LHCN-M2 (cell line): ENCODE measurements around the gene CDK18. TPM values are rescaled to one million over a fixed set of nuclear protein-coding genes. Genes with fewer than 3 reads are reported as not detected.

Source experiments
- DNase-seq: peaks from one replicate; pipeline ENCODE4 v3.0.0-alpha.2; 2012; ENCODE audit warnings: low read depth
- total RNA-seq: library from RNA; depleted of rRNA; stranded (reverse); fragments of >200 nt; gene quantifications from 2 replicates; pipeline ENCODE4 v1.2.3, GENCODE V29; 2014

CDK18 gene
- total RNA-seq, 1 experiment from 2014 or later, result 0.34 TPM

DNA sequence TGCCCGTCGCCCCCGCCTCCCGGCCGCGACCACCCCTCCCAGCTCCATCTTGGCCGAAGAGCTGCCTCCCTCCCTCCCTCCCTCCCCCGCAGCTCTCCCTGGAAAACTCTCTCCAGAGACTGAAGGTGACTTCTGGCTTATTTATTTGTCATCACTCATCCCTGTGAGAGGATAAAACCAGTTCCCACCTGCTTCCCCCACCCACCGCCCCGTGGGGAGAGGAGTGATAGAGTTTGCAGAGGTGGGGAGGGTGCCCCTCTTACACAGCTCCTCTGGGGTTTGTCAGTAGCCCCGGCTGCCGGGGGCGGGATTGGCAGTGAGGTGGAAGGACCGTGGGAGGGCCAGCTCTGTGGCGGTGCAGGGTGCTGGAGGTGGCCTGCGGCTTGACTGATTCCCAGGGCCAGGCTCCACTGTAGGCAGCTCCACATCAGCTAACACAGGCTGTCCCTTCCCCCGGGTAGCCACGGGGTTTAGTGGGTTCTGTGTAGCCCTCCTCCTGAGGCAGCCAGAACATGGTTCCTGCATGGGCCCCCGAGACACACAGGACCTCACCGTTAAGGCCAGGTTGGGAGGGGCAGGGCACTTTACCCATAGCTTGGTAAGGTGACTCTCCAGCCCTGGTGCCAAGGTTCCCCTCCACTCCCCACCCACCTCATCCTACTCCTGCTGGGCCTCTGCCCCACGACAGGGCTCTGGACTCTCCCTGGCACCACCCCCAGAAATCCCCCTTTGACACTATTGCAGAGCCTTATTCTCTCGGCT, 65.1 kb downstream of the CDK18 start:
- no peak for DNase-seq

DNA sequence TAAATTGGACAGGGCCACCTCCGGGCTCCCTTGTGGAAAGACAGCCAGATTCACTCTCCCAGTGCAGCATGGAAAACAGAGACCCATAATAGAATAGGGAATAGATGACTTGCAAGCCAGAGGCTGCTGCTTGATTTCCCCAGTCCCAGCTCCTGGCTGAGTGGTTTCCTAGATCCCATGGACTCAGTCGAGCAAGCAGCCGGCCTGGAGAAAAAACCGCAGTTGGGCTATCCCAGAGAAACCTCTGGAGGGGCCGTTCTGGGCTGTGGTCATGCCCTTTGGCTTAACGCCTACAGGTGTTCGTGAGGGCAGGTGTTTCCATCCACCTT, 65.7 kb downstream of the CDK18 start:
- DNase-seq, result no peak

DNA sequence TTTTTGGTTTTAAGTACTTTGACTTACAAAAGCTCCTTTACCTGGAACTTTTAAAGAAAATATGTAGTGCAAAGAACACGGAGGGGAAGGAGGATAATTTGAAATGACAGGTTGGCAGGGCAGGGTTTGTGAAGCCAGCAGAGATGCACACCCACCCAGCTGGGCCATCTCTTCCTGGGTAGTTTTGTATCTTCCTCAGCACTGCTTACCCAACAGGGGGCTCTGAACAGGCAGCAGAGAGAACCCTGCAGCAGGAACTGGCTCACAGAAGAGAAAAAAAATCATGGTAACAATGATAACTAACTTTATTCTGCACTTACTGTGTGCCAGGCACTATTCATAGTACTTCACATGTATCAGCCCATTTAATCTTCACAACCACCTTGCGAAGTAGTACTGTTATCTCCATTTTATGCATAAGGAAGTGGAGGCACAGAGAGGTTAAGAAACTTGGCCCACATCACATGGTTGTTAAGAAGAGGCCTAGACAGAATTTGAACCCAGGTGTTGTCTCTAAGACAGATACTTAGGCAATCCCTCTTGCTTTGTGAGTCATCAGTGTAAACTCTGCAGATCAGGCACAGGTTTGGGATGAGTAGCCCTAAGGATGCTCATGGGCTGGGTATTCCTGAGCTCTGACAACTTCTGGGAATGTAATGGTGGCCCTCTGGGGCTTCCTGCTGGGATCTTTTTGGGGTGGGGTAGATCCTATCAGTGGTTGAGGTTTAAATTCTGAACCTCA, 66.5 kb downstream of the CDK18 start:
- no peak for DNase-seq

DNA sequence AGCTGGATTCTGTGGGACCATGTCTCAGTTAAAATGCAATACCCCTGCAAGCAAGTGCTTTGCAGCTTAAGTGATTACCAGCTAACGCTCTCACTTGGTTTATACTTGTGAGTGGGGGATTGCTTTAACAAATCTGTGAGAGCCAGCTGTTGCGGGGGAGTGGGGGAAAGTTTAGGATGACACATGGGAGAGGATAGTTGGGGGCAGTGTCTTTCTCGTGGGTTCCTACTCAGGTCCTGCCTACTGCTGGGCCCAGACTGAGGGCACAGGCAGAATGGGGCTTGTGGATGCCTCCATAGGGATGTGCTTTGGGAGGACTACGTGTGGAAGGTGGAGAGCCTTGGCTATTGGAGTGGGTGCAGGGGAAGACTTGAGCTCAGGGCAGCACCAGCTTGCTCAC, 67.3 kb downstream of the CDK18 start:
- no peak for DNase-seq

DNA sequence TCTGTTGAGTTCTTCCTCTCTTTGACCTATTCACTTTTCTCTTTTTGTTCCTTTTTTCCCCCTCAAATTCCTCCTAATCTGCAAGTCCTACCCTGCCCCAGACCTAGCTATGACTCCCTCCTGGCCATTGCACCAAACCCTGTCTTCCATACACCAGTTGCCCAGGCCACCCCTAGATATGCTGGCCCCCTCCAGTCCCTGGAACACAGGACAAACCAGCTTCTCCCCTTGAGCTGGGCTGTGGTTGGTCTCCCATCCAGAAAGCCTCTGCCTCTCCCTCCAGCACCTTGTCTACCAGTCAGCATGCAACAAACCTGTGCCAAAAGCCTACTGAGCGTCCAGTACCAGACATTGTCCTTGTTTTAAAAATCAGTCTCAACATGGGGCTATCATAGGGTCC, 68.0 kb downstream of the CDK18 start:
- DNase-seq, result no peak

DNA sequence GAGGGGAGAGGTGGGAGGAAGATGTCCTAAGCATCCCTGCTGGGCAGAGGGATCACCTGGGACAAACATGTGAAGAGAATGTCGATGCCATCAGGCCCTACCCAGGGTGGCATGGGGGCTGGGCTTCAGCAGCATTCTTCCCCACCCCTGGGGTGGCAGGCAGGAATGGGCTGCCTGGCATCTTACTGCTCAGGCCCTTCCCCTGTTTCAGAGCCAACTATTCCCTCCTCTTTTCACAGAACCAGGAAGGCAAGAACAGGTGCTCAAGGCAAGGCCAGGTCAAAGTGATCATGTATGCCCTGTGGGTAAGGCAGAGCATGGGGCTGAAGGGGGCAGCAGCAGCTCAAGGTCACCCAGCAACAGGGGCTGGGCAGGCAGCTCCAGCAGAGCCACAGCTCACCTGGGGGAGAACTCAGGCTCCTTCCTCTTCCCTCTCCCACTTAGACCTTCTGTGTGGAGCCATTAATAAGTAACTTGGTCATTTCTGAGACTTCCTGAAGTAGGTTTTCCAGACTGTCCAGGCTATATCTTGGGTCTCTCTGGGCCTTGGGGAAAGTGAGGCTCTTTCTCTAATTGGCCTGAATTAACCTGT, 70.9 kb downstream of the CDK18 start:
- DNase-seq, result no peak

DNA sequence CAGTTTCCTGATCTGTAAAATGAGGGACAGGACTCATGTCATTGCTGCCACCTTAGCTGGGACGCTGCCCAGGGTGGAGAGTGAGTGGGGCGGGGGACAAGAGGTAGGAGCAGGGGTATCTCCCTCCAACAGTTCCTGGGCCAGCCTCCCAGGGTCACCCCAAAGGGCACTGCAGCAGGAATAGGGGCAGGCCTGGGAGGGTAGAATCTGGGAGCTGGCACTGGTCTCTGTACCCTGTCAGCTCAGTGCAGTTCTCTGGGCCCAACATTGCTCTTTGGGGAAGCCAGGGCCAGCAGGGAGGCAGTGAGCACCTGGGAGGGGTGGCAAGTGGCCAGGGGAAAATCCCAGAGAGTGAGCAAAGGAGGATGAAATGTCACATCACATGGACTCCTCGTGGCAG, 71.5 kb downstream of the CDK18 start:
- DNase-seq, result no peak

DNA sequence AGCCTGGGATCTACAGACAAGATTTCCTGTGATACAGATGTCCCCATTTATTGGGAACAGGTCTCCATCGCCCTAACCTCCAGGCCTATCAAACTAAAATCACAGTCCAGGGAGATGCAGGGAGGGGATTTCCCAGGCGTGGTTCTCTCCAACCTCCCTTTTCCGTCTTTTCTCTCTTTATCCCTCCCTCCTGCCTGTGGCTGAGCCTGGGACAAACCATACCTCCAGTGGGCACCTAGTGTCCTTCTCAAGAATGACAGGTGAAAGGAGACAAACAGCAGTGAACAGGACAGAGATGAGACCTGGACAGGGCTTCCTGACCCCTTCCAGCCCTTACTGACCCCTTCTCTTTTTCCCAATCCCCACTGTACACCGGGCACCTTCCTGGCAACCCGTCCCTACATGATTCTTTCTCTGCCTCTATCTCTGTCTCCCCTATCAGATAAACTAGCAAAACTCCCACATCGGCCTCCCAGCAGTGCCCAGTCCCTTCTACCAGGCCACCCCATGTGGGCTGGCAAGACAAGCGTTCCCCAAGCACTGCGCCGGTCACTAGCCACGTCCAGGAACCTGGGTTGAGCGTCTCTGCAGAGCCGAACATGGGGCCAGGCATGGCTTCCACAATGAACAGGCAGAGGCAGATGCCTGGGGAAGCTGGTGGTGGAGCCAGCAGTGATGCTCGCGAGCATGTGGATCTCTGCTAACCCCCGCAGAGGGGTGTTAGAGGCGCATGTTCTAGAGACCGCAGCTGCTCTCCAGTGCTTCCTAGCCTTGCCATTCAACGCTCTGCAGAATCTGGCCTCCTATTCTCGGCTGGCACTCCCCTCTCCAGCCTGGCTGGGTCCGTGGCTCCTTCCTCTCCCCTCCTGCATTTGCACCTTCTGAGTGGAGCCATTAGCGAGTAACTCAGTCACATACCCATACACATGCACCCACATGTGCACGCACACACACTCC, 72.6 kb downstream of the CDK18 start:
- no peak for DNase-seq

DNA sequence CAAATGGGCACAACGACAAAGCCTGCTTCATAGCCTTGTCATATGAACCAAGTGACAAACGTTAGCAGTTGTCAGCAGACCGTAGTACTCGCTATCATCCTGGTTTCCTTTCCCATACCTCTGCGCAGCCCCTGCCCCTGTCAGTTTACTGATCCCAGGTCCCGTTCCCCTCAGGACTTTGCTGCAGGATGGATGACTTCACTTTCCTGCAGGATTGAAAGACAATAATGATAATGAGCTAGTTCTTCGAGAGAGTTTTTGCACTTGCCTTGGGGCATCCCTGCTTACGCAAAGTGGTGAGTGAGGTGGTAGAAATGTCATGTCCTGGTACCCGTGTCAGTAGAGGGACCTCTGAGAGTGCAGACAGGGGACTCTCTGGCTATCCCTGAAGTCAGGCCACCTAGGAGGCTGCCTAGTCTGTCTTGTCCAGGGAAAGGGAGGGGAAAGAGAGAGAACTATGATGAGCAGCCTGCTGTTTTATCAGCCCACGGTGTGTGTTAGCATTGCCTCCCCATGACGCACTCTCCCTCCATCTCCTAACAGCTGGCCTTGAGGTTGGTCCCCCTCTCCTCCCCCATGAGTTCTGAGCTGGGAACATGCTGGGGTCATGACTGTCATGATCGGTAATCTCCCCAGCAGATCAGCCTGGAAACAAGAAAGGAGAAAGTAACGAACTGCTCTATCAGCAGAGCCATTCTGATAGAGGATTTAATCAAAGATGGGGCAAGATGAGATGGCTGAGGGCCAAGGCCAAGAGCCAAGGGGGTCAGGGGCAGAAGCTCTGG, 73.6 kb downstream of the CDK18 start:
- DNase-seq, result peak; percentile 42

DNA sequence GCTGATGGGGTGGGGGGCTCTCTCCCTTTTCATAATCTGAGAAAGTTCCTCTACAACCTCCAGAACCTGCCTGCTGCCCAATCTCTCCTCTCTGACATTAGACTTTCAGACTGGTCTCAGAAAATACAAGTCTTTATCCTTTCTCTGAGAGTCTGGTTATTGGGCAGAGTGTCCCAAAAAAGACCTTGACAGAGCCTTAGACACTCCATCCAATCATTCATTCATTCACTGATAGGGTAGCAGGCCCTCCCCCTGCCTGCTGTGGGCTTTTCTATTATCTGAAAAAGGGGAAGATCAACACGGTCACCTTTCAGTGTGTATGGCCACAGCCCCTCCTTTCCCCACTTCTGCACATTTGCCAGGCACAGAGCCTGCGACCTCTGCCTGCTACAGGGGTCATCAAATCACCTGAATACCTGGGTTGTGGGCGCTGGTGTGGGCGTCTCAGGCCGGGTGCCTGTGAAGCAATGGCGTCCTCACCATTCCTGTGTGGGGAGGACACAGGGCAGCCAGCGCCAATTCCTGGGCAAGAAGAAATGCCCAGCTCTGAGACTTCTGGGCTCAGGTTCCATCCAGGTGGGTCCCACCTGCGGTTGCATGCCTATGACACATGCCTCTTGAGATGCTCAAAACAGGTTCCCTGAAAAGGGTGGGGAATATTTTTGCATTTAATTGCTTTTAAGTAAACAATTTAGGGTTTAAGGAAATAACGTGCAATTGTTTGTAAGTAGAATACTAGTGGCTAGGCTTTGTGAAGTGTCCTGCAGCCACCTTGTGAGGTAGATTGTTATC, 74.5 kb downstream of the CDK18 start:
- DNase-seq, result no peak

DNA sequence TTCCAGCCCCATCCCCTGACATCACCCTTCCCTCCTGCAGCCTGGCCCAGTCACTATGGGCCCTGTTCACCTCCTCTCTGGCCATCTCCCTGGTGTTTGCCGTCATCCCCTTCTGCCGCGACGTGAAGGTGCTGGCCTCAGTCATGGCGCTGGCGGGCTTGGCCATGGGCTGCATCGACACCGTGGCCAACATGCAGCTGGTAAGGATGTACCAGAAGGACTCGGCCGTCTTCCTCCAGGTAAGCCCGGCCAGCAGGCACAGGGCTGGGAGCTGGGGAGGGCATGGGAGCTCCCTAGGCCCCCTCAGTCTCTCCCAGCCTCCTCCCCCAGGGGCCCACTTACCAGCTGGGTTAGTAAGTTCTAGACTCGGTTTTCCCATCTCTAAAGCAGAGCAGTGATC, 75.2 kb downstream of the CDK18 start:
- no peak for DNase-seq

DNA sequence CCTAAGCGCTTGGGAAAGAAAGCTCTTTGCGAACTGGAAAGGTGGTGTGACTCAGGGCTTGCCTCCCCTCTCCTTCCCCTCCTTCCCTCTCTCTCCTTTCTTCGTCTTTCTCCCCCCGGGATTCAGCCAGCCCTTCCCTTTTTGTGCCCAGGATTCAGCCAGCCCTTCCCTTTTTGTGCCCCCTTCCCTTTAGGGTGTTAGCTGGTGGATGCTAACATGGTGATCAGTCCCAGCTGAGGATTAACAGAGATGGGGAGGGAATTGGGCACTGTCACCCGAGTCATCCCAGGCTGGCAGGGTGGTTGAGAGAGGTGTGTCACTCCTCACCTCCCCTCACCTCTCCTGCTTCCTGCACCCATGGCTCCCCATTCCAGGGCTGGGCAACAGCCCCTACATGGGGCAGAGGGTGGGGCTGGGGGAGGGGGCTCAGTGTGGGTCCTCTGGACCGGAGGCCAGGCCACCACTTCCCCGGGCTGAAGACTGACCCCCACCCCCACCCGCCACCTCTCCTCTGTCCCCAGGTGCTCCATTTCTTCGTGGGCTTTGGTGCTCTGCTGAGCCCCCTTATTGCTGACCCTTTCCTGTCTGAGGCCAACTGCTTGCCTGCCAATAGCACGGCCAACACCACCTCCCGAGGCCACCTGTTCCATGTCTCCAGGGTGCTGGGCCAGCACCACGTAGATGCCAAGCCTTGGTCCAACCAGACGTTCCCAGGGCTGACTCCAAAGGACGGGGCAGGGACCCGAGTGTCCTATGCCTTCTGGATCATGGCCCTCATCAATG, 75.9 kb downstream of the CDK18 start:
- DNase-seq, result no peak

DNA sequence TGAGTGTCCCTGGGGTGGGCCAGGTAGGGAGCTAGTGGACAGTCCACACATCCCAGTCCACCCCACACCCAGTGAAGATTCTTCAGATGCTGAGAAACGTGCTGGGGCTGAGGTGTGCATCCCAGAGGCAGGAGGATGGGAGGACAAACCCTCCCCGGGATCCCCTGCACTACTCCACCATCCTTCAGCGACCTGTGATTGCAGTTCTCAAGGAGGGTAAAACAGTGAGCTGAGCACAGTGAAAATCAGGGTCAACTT, 76.4 kb downstream of the CDK18 start:
- no peak for DNase-seq

DNA sequence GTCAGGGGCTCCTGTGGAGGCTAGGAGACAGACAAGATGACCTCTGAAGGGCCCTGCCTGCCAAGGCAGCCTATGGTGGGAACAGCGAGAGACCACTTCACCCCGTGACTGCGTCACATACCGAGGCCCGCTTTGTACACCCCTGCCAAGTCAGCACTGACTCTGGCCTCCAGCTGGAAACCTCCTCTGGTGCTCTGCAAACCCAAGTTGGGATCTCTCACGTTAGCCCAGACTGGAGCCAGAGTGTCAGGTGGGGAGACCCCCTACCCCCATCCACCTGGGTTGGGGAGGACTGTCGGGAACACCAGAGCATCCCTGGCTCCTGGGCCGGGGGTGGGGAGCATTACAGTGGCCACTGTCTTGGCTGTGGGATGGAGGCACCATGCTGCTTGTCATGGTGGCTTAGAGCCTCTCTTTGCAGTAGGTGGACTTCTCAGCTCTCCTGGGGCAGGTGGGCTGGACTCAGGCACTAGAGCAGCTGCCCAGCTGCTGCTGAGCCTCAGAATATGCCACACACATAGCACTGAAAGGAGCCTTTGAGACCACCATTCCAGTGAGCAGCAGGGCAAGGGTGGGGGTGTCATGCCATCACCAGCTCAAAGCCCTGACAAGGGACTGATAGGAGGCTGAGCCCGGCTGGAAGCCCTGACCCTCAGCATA, 77.0 kb downstream of the CDK18 start:
- DNase-seq, result no peak

DNA sequence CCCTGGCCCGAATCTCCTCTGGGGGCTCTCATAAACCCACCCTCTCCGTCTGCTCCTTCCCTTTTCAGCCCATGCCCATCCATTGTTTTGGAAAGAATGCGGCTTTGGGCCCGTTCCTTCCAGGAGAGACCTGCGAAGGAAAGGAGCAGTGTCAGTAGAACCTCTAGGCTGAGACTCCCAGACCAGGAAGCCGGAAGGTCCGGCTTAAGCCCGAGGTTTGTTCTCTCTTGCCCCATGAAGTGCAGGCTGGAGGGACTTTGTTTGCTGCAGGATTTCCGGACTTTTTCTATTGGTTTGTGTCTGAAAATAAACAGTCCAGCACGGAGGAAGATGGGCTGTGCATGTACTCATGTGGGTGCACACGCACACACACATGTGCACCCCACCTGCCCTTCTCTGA, 77.6 kb downstream of the CDK18 start:
- DNase-seq, result no peak
